ENCODE data around the gene BMP8A.

DNA sequence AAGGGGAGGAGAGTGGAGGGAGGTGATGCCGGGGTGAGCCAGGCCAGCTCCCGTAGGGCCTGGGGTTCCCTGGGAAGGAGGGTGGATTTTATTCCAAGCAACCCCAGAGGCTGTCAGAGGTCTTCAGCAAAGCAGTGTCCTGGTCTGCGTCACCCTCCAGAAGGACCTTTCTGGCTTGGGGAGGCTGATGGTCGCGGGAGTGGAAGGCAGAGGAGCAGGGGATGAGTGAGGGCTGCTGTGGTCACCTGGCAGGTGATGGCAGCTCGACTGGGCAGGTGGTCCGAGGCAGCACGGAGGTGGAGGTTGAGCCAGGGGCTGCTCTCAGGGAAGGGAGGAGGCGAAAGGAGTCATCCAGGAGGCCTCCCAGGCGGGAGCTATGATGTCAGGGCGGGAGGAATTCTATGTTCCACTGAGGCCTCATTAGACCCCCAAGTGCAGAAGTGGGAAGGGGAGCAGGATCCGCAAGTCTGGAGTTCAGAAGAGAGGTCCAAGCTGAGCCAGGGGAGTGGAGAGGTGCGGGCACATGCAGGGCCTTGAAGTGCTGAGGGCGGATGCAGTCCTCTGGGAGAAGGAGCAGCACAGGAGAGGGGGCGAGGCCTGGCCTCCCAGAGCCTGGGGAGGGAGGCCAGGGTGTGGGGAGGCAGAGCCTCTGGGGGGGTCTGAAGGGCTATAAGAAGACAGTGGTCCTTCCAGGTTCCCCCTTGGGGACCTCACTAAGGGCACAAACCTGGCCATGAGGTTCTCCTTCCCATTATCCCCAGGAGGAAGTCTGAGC is 33.3 kb downstream of the BMP8A start:
- TF ChIP-seq, protein P1, sequence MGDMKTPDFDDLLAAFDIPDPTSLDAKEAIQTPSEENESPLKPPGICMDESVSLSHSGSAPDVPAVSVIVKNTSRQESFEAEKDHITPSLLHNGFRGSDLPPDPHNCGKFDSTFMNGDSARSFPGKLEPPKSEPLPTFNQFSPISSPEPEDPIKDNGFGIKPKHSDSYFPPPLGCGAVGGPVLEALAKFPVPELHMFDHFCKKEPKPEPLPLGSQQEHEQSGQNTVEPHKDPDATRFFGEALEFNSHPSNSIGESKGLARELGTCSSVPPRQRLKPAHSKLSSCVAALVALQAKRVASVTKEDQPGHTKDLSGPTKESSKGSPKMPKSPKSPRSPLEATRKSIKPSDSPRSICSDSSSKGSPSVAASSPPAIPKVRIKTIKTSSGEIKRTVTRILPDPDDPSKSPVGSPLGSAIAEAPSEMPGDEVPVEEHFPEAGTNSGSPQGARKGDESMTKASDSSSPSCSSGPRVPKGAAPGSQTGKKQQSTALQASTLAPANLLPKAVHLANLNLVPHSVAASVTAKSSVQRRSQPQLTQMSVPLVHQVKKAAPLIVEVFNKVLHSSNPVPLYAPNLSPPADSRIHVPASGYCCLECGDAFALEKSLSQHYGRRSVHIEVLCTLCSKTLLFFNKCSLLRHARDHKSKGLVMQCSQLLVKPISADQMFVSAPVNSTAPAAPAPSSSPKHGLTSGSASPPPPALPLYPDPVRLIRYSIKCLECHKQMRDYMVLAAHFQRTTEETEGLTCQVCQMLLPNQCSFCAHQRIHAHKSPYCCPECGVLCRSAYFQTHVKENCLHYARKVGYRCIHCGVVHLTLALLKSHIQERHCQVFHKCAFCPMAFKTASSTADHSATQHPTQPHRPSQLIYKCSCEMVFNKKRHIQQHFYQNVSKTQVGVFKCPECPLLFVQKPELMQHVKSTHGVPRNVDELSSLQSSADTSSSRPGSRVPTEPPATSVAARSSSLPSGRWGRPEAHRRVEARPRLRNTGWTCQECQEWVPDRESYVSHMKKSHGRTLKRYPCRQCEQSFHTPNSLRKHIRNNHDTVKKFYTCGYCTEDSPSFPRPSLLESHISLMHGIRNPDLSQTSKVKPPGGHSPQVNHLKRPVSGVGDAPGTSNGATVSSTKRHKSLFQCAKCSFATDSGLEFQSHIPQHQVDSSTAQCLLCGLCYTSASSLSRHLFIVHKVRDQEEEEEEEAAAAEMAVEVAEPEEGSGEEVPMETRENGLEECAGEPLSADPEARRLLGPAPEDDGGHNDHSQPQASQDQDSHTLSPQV (IDR thresholded peaks at IDR 0.05), result no peak
- TF ChIP-seq, protein P2, sequence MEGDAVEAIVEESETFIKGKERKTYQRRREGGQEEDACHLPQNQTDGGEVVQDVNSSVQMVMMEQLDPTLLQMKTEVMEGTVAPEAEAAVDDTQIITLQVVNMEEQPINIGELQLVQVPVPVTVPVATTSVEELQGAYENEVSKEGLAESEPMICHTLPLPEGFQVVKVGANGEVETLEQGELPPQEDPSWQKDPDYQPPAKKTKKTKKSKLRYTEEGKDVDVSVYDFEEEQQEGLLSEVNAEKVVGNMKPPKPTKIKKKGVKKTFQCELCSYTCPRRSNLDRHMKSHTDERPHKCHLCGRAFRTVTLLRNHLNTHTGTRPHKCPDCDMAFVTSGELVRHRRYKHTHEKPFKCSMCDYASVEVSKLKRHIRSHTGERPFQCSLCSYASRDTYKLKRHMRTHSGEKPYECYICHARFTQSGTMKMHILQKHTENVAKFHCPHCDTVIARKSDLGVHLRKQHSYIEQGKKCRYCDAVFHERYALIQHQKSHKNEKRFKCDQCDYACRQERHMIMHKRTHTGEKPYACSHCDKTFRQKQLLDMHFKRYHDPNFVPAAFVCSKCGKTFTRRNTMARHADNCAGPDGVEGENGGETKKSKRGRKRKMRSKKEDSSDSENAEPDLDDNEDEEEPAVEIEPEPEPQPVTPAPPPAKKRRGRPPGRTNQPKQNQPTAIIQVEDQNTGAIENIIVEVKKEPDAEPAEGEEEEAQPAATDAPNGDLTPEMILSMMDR (IDR thresholded peaks at IDR 0.05 in 2 of 3, conservative IDR thresholded peaks at IDR 0.05 in 1 of 3; ENCODE audit: insufficient read depth in 2 of 3, low read depth in 1 of 3, low read length in 3 of 3), result no peak
- TF ChIP-seq POLR2A (conservative IDR thresholded peaks at IDR 0.05) (no peak), ZNF263 (CRISPR knock-in tag; IDR thresholded peaks at IDR 0.05; ENCODE audit: borderline replicate concordance) (no peak), SIX5 (IDR thresholded peaks at IDR 0.05; ENCODE audit: borderline replicate concordance in 1 of 2, insufficient read depth in 1 of 2, low read depth in 1 of 2, low read length in 2 of 2) (no peak), ZC3H4 (CRISPR knock-in tag; IDR thresholded peaks at IDR 0.05; ENCODE audit: borderline replicate concordance) (no peak), CAMTA2 (CRISPR knock-in tag; conservative IDR thresholded peaks at IDR 0.05) (no peak), TARDBP (IDR thresholded peaks at IDR 0.05) (no peak), GABPA (tag; conservative IDR thresholded peaks at IDR 0.05; ENCODE audit: low read depth) (no peak), SRSF1 (IDR thresholded peaks at IDR 0.05; ENCODE audit: low read depth, low read length) (no peak)
- TF ChIP-seq, protein P3, sequence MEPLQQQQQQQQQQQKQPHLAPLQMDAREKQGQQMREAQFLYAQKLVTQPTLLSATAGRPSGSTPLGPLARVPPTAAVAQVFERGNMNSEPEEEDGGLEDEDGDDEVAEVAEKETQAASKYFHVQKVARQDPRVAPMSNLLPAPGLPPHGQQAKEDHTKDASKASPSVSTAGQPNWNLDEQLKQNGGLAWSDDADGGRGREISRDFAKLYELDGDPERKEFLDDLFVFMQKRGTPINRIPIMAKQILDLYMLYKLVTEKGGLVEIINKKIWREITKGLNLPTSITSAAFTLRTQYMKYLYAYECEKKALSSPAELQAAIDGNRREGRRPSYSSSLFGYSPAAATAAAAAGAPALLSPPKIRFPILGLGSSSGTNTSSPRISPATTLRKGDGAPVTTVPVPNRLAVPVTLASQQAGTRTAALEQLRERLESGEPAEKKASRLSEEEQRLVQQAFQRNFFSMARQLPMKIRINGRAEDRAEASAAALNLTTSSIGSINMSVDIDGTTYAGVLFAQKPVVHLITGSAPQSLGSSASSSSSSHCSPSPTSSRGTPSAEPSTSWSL (CRISPR knock-in tag; IDR thresholded peaks at IDR 0.05; ENCODE audit: borderline replicate concordance), result no peak
- TF ChIP-seq, protein P4, sequence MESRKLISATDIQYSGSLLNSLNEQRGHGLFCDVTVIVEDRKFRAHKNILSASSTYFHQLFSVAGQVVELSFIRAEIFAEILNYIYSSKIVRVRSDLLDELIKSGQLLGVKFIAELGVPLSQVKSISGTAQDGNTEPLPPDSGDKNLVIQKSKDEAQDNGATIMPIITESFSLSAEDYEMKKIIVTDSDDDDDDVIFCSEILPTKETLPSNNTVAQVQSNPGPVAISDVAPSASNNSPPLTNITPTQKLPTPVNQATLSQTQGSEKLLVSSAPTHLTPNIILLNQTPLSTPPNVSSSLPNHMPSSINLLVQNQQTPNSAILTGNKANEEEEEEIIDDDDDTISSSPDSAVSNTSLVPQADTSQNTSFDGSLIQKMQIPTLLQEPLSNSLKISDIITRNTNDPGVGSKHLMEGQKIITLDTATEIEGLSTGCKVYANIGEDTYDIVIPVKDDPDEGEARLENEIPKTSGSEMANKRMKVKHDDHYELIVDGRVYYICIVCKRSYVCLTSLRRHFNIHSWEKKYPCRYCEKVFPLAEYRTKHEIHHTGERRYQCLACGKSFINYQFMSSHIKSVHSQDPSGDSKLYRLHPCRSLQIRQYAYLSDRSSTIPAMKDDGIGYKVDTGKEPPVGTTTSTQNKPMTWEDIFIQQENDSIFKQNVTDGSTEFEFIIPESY (CRISPR knock-in tag; IDR thresholded peaks at IDR 0.05), result no peak

All from K562 (cell line).